A549 (cell line): Measurements from ENCODE around the gene FOXP1.

Experiments used
- ATOH8 ChIP-seq: fragments of 250-450 bp; sonication (Bioruptor Pico); IDR thresholded peaks from 2 replicates; pipeline ENCODE4 v1.5.0; 2020; ENCODE audit warnings: low read depth, mild to moderate bottlenecking, moderate library complexity
- CEBPB ChIP-seq, 2 experiments: fragments of >200 bp in 1 of 2; sonication (Bioruptor Twin) in 1 of 2; formaldehyde crosslinking in 1 of 2; IDR thresholded peaks; 2 replicates each; pipeline ENCODE4 v1.6.1; 2012 to 2016
- CTCF ChIP-seq: fragments of >200 bp; sonication (Bioruptor Twin); formaldehyde crosslinking; IDR thresholded peaks from 3 replicates; pipeline ENCODE4 v1.5.1; 2016
- ESRRA ChIP-seq: fragments of 150-350 bp; IDR thresholded peaks from 2 replicates; pipeline ENCODE4 v1.6.1; 2014; ENCODE audit warnings: mild to moderate bottlenecking, low read length, borderline replicate concordance
- MAX ChIP-seq: IDR thresholded peaks from 2 replicates; pipeline ENCODE4 v1.6.1; 2012
- PBX3 ChIP-seq: IDR thresholded peaks from 2 replicates; pipeline ENCODE4 v1.6.1; 2012
- RAD21 ChIP-seq, 2 experiments: fragments of >200 bp in 1 of 2; sonication (Bioruptor Twin) in 1 of 2; formaldehyde crosslinking in 1 of 2; IDR thresholded peaks in 1 of 2; conservative IDR thresholded peaks in 1 of 2; 2 replicates in 1 of 2; 3 replicates in 1 of 2; pipeline ENCODE4 v1.6.1; 2012 to 2018; ENCODE audit warnings: inconsistent platforms in 1 of 2
- REST ChIP-seq: fragments of 200-600 bp; sonication (generic); IDR thresholded peaks from 2 replicates; pipeline ENCODE4 v1.6.1; 2016; ENCODE audit warnings: antibody characterized with exemption, mild to moderate bottlenecking, moderate library complexity
- SREBF2 ChIP-seq: fragments of 450-650 bp; IDR thresholded peaks from 2 replicates; pipeline ENCODE4 v1.6.1; 2014; ENCODE audit warnings: mild to moderate bottlenecking, moderate library complexity

GRCh38 chr3:71127844-71128243 is 455.7 kb downstream of the FOXP1 start:
- TF ChIP-seq RAD21 (conservative IDR thresholded peaks at IDR 0.05 in 1 of 2, IDR thresholded peaks at IDR 0.05 in 1 of 2) (no peak), CEBPB (IDR thresholded peaks at IDR 0.05) (no peak), SREBF2 (no peak), MAX (no peak), PBX3 (no peak), CTCF (no peak), ESRRA (no peak), REST (no peak), ATOH8 (no peak)
